ENCODE measurements around the gene ACAP2. TPM values are rescaled to one million over a fixed set of nuclear protein-coding genes. Genes with fewer than 3 reads are reported as not detected.

ACAP2 gene
- polyA plus RNA-seq, 2 of the 4 experiments (the other 2 are of a cell fraction) = 7.8 to 26.0 TPM

GRCh38 chr3:195246581-195246995, 196.2 kb downstream of the ACAP2 start:
- Histone ChIP-seq H3K4me1 (no peaks in the 10 kb centered on the region), H3K4me2 (no peak overlapping the region), H3K9me3 (no peaks in the 10 kb centered on the region), H3K4me3 (no peak overlapping the region), H3K27ac (no peak overlapping the region)
- 92% methylated on average over 9 of the region's 9 CpGs for WGBS (ENCODE audit: missing lambda C conversion rate)
- ATAC-seq (no peak), DNase-seq (ENCODE audit: low read depth in 1 of 2, low spot score in 1 of 2) (no peak), FAIRE-seq (no peak)
- ChIA-PET POLR2A (no interaction called here), CTCF (no interaction called here)
- TF ChIP-seq CTCF (IDR thresholded peaks at IDR 0.05) (no peak), RAD21 (conservative IDR thresholded peaks at IDR 0.05 in 1 of 2, IDR thresholded peaks at IDR 0.05 in 1 of 2) (no peak), EHMT2 (IDR thresholded peaks at IDR 0.05; ENCODE audit: low read depth) (no peak), ZNF302 (CRISPR knock-in tag; IDR thresholded peaks at IDR 0.05) (no peak), FOSB (CRISPR knock-in tag; IDR thresholded peaks at IDR 0.05) (no peak), SREBF2 (IDR thresholded peaks at IDR 0.05) (no peak), MYC (IDR thresholded peaks at IDR 0.05; ENCODE audit: borderline replicate concordance, low read length) (no peak), HOXB5 (CRISPR knock-in tag; IDR thresholded peaks at IDR 0.05) (no peak), ZC3H11A (IDR thresholded peaks at IDR 0.05) (no peak), JUN (IDR thresholded peaks at IDR 0.05) (no peak), JUNB (IDR thresholded peaks at IDR 0.05) (no peak), HOXB13 (CRISPR knock-in tag; IDR thresholded peaks at IDR 0.05; ENCODE audit: low read depth) (no peak), NPAS2 (CRISPR knock-in tag; IDR thresholded peaks at IDR 0.05; ENCODE audit: borderline replicate concordance) (no peak), ZSCAN20 (CRISPR knock-in tag; IDR thresholded peaks at IDR 0.05) (no peak), NFE2L2 (conservative IDR thresholded peaks at IDR 0.05; ENCODE audit: low read length) (no peak)
- TF ChIP-seq, protein P1, sequence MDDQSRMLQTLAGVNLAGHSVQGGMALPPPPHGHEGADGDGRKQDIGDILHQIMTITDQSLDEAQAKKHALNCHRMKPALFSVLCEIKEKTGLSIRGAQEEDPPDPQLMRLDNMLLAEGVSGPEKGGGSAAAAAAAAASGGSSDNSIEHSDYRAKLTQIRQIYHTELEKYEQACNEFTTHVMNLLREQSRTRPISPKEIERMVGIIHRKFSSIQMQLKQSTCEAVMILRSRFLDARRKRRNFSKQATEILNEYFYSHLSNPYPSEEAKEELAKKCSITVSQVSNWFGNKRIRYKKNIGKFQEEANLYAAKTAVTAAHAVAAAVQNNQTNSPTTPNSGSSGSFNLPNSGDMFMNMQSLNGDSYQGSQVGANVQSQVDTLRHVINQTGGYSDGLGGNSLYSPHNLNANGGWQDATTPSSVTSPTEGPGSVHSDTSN (IDR thresholded peaks at IDR 0.05) = no peak
- TF ChIP-seq, protein P2, sequence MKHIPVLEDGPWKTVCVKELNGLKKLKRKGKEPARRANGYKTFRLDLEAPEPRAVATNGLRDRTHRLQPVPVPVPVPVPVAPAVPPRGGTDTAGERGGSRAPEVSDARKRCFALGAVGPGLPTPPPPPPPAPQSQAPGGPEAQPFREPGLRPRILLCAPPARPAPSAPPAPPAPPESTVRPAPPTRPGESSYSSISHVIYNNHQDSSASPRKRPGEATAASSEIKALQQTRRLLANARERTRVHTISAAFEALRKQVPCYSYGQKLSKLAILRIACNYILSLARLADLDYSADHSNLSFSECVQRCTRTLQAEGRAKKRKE (CRISPR knock-in tag; IDR thresholded peaks at IDR 0.05; ENCODE audit: low read depth) = no peak

DNA sequence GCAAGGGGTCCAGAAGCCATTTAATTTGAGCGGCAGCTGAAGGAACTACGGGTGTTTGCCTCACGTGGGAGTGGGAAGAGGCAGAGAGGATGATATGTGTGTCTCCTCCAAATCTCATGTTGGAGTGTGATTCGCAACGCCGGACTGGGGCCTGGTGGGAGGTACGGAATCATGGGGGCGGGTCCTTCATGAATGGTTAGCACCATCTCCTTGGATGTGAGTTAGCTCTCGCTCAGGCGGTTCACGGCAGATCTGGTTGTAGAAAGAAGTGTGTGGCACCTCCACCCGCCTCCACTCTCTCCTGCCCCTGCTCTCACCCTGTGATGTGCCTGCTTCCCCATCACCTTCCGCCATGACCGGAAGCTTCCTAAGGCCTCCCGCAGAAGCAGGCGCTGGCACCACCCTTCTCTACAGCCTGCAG, 197.3 kb downstream of the ACAP2 start:
- Histone ChIP-seq H3K4me3 (no peak overlapping the region), H3K4me1 (no peaks in the 10 kb centered on the region), H3K9me3 (no peaks in the 10 kb centered on the region), H3K4me2 (no peak overlapping the region), H3K27ac (no peak overlapping the region)
- TF ChIP-seq CBX8 (IDR thresholded peaks at IDR 0.05) (no peak), NPAS2 (CRISPR knock-in tag; IDR thresholded peaks at IDR 0.05; ENCODE audit: borderline replicate concordance) (no peak), POLR2AphosphoS2 (conservative IDR thresholded peaks at IDR 0.05; ENCODE audit: low read length) (no peak), NR3C1 (IDR thresholded peaks at IDR 0.05) (no peak), BCL3 (IDR thresholded peaks at IDR 0.05) (no peak), TP53 (CRISPR knock-in tag; IDR thresholded peaks at IDR 0.05) (no peak), HOXA7 (CRISPR knock-in tag; IDR thresholded peaks at IDR 0.05) (no peak), KDM5A (IDR thresholded peaks at IDR 0.05) (no peak), ZC3H11A (IDR thresholded peaks at IDR 0.05) (no peak), CEBPB (IDR thresholded peaks at IDR 0.05) (no peak), EHMT2 (IDR thresholded peaks at IDR 0.05; ENCODE audit: low read depth) (no peak), FOSL2 (IDR thresholded peaks at IDR 0.05) (no peak), FOSL2 (CRISPR knock-in tag; IDR thresholded peaks at IDR 0.05) (no peak), RNF2 (IDR thresholded peaks at IDR 0.05; ENCODE audit: borderline replicate concordance, low read depth) (no peak), EHF (CRISPR knock-in tag; IDR thresholded peaks at IDR 0.05) (no peak)
- TF ChIP-seq, protein P1 (IDR thresholded peaks at IDR 0.05) = no peak
- TF ChIP-seq, protein P3, sequence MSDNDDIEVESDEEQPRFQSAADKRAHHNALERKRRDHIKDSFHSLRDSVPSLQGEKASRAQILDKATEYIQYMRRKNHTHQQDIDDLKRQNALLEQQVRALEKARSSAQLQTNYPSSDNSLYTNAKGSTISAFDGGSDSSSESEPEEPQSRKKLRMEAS (IDR thresholded peaks at IDR 0.05) = no peak
- POLR2A ChIA-PET = no interaction called here
- ATAC-seq (no peak), FAIRE-seq (no peak), DNase-seq (ENCODE audit: low read depth in 1 of 2, low spot score in 1 of 2) (no peak)
- 95% methylated on average over 16 of the region's 16 CpGs for WGBS (ENCODE audit: missing lambda C conversion rate)
- CTCF ChIA-PET = no interaction called here

Data from A549 (cell line).